CD4-positive, CD25-positive, alpha-beta regulatory T cell (primary cell): ENCODE measurements around the gene TTC21A. TPM values are rescaled to one million over a fixed set of nuclear protein-coding genes. Genes with fewer than 3 reads are reported as not detected.

Source experiments
- ATAC-seq, 2 donors: fragments of 150-1000 bp; cut with Tn5 transposase; one replicate each; pipeline ENCODE4 v1.10.0; 2021; ENCODE audit warnings: low read depth in 2 of 2, moderate number of reproducible peaks in 2 of 2, moderate library complexity in 1 of 2
- DNase-seq, 3 donors: peaks; one replicate each; pipeline versions ENCODE4 v3.0.0 to v3.0.0-alpha.2; 2012 to 2022; ENCODE audit warnings: mixed read lengths in 1 of 3
- H3K27ac ChIP-seq: one replicate; pipeline ENCODE4 v1.7.0; 2013; ENCODE audit warnings: mild to moderate bottlenecking, low read length; ENCODE audit not compliant: insufficient read depth, poor library complexity, severe bottlenecking
- H3K27me3 ChIP-seq: one replicate; pipeline ENCODE4 v1.7.0; 2013; ENCODE audit warnings: low read length; ENCODE audit not compliant: control insufficient read depth, insufficient read depth
- H3K36me3 ChIP-seq: one replicate; pipeline ENCODE4 v1.7.0; 2013; ENCODE audit warnings: mild to moderate bottlenecking, low read length, moderate library complexity; ENCODE audit not compliant: control insufficient read depth, insufficient read depth
- H3K4me1 ChIP-seq: 2 replicates; pipeline ENCODE4 v1.7.0; 2013; ENCODE audit warnings: mild to moderate bottlenecking, low read length; ENCODE audit not compliant: insufficient read depth, control insufficient read depth, poor library complexity, severe bottlenecking
- H3K4me3 ChIP-seq: one replicate; pipeline ENCODE4 v1.7.0; 2013; ENCODE audit warnings: low read depth, mild to moderate bottlenecking, low read length, moderate library complexity
- H3K9me3 ChIP-seq, 2 experiments: 1 replicate in 1 of 2; 2 replicates in 1 of 2; pipeline ENCODE4 v1.7.0; 2013; ENCODE audit warnings: low read length in 2 of 2, mild to moderate bottlenecking in 1 of 2, moderate library complexity in 1 of 2; ENCODE audit not compliant: control insufficient read depth in 2 of 2
- H3K27ac Mint-ChIP-seq, 3 donors: one replicate each; pipeline ENCODE4 v1.8.0; 2020 to 2022; ENCODE audit warnings: mild to moderate bottlenecking in 3 of 3, mixed read lengths in 3 of 3, moderate library complexity in 2 of 3
- H3K27me3 Mint-ChIP-seq: one replicate; pipeline ENCODE4 v1.8.0; 2022; ENCODE audit warnings: mild to moderate bottlenecking, mixed read lengths
- H3K36me3 Mint-ChIP-seq: one replicate; pipeline ENCODE4 v1.8.0; 2020; ENCODE audit warnings: mixed read lengths
- H3K4me1 Mint-ChIP-seq, 4 donors: one replicate each; pipeline ENCODE4 v1.8.0; 2020 to 2022; ENCODE audit warnings: mixed read lengths in 4 of 4, mild to moderate bottlenecking in 1 of 4
- H3K4me3 Mint-ChIP-seq, 4 donors: one replicate each; pipeline ENCODE4 v1.8.0; 2020 to 2022; ENCODE audit warnings: mild to moderate bottlenecking in 4 of 4, mixed read lengths in 4 of 4, moderate library complexity in 3 of 4
- H3K9me3 Mint-ChIP-seq, 7 donors: one replicate each; pipeline ENCODE4 v1.8.0; 2020 to 2022; ENCODE audit warnings: mixed read lengths in 7 of 7, mild to moderate bottlenecking in 3 of 7, moderate library complexity in 2 of 7
- polyA plus RNA-seq, 4 donors: library from polyadenylated mRNA; unstranded; fragments of 300-500 nt; fragmentation: Illumina TruSeq; gene quantifications; one replicate each; pipeline ENCODE4 v1.2.3, GENCODE V29; 2021
- total RNA-seq: library from RNA; stranded (reverse); gene quantifications from one replicate; pipeline ENCODE4 v1.2.3, GENCODE V29; 2022

TTC21A gene
- total and polyA plus RNA-seq, 5 donors from 2014 or later = 0.41 to 4.1 (median 1.3) TPM

GRCh38 chr3:39141171-39141995 lies 33.9 kb downstream of the TTC21A start:
- Histone ChIP-seq H3K4me3 (no peak overlapping the region), H3K4me1 (peaks cover 12% of the 10 kb centered on the region), H3K9me3 (no peaks in the 10 kb centered on the region), H3K27ac (no peak overlapping the region), H3K36me3 (peaks cover 53% of the 10 kb centered on the region), H3K27me3 (no peaks in the 10 kb centered on the region)
- peak overlapping the region in 3 of 4 donors; percentile 17 to 50 (median 22) for H3K4me3 Mint-ChIP-seq
- peaks cover 6 to 34% (median 20%) of the 10 kb centered on the region in 4 donors for H3K4me1 Mint-ChIP-seq
- no peak for DNase-seq
- H3K36me3 Mint-ChIP-seq = peaks cover 34% of the 10 kb centered on the region
- H3K27ac Mint-ChIP-seq = peak overlapping the region in 2 of 3 donors; percentile 71 to 80
- ATAC-seq = no peak
- no peaks in the 10 kb centered on the region for H3K9me3 Mint-ChIP-seq
- peaks cover 7% of the 10 kb centered on the region for H3K27me3 Mint-ChIP-seq

- Mint-ChIP-seq H3K4me1 (peaks cover 6 to 41% (median 26%) of the 10 kb centered on the region in 4 donors), H3K27ac (peak overlapping the region in 1 of 3 donors; percentile 71), H3K36me3 (peaks cover 38% of the 10 kb centered on the region), H3K27me3 (peaks cover 7% of the 10 kb centered on the region), H3K4me3 (peak overlapping the region in 1 of 4 donors; percentile 41), H3K9me3 (no peaks in the 10 kb centered on the region)
- Histone ChIP-seq H3K36me3 (peaks cover 53% of the 10 kb centered on the region), H3K9me3 (no peaks in the 10 kb centered on the region), H3K27ac (no peak overlapping the region), H3K4me1 (peaks cover 18% of the 10 kb centered on the region), H3K4me3 (no peak overlapping the region), H3K27me3 (no peaks in the 10 kb centered on the region)
- ATAC-seq (no peak), DNase-seq (no peak)
Measured at GRCh38 chr3:39142067-39142466, 34.6 kb downstream of the TTC21A start.

GRCh38 chr3:39143051-39143885 lies 35.8 kb downstream of the TTC21A start:
- DNase-seq (no peak), ATAC-seq (no peak)
- H3K27ac Mint-ChIP-seq = peak overlapping the region in 2 of 3 donors; percentile 15 to 60
- H3K27me3 ChIP-seq = no peaks in the 10 kb centered on the region
- peaks cover 38% of the 10 kb centered on the region for H3K36me3 Mint-ChIP-seq
- H3K36me3 ChIP-seq = peaks cover 53% of the 10 kb centered on the region
- H3K27ac ChIP-seq = no peak overlapping the region
- peak overlapping the region in 1 of 4 donors; percentile 41 for H3K4me3 Mint-ChIP-seq
- H3K4me1 ChIP-seq = peaks cover 30% of the 10 kb centered on the region
- H3K9me3 ChIP-seq = no peaks in the 10 kb centered on the region
- no peaks in the 10 kb centered on the region for H3K9me3 Mint-ChIP-seq
- H3K4me3 ChIP-seq = no peak overlapping the region
- H3K27me3 Mint-ChIP-seq = peaks cover 7% of the 10 kb centered on the region
- H3K4me1 Mint-ChIP-seq = peaks cover 6 to 53% (median 36%) of the 10 kb centered on the region in 4 donors

- Mint-ChIP-seq H3K36me3 (peaks cover 38% of the 10 kb centered on the region), H3K4me3 (peak overlapping the region in 1 of 4 donors; percentile 41), H3K9me3 (no peaks in the 10 kb centered on the region), H3K4me1 (peaks cover 11 to 63% (median 45%) of the 10 kb centered on the region in 4 donors), H3K27me3 (peaks cover 7% of the 10 kb centered on the region), H3K27ac (peak overlapping the region; percentile 65 to 80 (median 72))
- peaks cover 53% of the 10 kb centered on the region for H3K36me3 ChIP-seq
- H3K27ac ChIP-seq = no peak overlapping the region
- no peaks in the 10 kb centered on the region for H3K27me3 ChIP-seq
- ATAC-seq (no peak), DNase-seq (no peak)
- peaks cover 40% of the 10 kb centered on the region for H3K4me1 ChIP-seq
- no peaks in the 10 kb centered on the region for H3K9me3 ChIP-seq
- H3K4me3 ChIP-seq = no peak overlapping the region
Measured at GRCh38 chr3:39144095-39144747, 36.7 kb downstream of the TTC21A start.

- DNase-seq (no peak), ATAC-seq (no peak)
- peak overlapping the region in 2 of 4 donors; percentile 6 to 9 for H3K4me3 Mint-ChIP-seq
- no peaks in the 10 kb centered on the region for H3K9me3 ChIP-seq
- no peaks in the 10 kb centered on the region for H3K27me3 ChIP-seq
- no peak overlapping the region for H3K4me3 ChIP-seq
- no peak overlapping the region for H3K27ac ChIP-seq
- no peaks in the 10 kb centered on the region for H3K9me3 Mint-ChIP-seq
- H3K27ac Mint-ChIP-seq = peak overlapping the region in 2 of 3 donors; percentile 72 to 80
- H3K4me1 Mint-ChIP-seq = peaks cover 18 to 69% (median 51%) of the 10 kb centered on the region in 4 donors
- peaks cover 52% of the 10 kb centered on the region for H3K36me3 ChIP-seq
- peaks cover 7% of the 10 kb centered on the region for H3K27me3 Mint-ChIP-seq
- H3K4me1 ChIP-seq = peaks cover 46% of the 10 kb centered on the region
- peaks cover 38% of the 10 kb centered on the region for H3K36me3 Mint-ChIP-seq
Measured at GRCh38 chr3:39144748-39145380, 37.4 kb downstream of the TTC21A start.

- peak overlapping the region; percentile 57 to 100 (median 100) for H3K27ac Mint-ChIP-seq
- peaks cover 50% of the 10 kb centered on the region for H3K36me3 ChIP-seq
- H3K27me3 ChIP-seq = no peaks in the 10 kb centered on the region
- peak overlapping the region; percentile 28 to 99 (median 56) for H3K4me3 Mint-ChIP-seq
- peaks cover 21 to 82% (median 60%) of the 10 kb centered on the region in 4 donors for H3K4me1 Mint-ChIP-seq
- ATAC-seq (no peak), DNase-seq (no peak)
- H3K27me3 Mint-ChIP-seq = peaks cover 7% of the 10 kb centered on the region
- H3K9me3 Mint-ChIP-seq = no peaks in the 10 kb centered on the region
- no peak overlapping the region for H3K4me3 ChIP-seq
- peak overlapping the region; percentile 27 for H3K27ac ChIP-seq
- H3K36me3 Mint-ChIP-seq = peaks cover 38% of the 10 kb centered on the region
- H3K9me3 ChIP-seq = no peaks in the 10 kb centered on the region
- H3K4me1 ChIP-seq = peaks cover 59% of the 10 kb centered on the region
Measured at GRCh38 chr3:39146083-39146501, 38.6 kb downstream of the TTC21A start.
